C4-2B (cell line): ENCODE data around the gene ZNF579.

Experiments used
- H3K27ac ChIP-seq: fragments of 450-650 bp; 2 replicates; pipeline ENCODE4 v1.5.1; 2017
- ZFX ChIP-seq: fragments of 450-650 bp; IDR thresholded peaks from 2 replicates; pipeline ENCODE4 v1.6.1; 2017
- TF ChIP-seq, protein P1 (sequence below): fragments of 450-650 bp; conservative IDR thresholded peaks from 2 replicates; pipeline ENCODE4 v1.5.1; 2017; ENCODE audit warnings: mild to moderate bottlenecking

Gene ZNF579

DNA sequence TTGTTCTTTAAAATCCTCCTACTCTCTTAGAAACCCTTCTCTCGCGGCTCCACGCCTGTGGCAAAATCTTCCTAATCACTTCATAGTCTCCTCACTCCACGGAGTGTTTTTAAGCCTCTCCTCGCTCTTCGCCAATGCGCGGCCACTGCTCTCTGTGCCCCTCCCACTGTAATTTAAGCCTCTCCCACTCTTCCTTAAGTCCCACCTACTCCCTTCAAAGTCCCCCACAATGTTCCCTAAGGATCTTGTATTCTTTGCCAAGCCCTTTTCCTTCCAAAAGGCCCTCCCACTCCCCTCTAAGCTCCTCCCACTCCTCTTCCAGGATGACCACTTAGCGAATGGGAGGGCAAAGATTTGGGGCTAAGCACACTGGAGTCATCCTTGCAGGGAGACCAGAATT, 17.4 kb upstream of the ZNF579 start:
- H3K27ac ChIP-seq = no peak overlapping the region
- no peak for TF ChIP-seq ZFX
- TF ChIP-seq, protein P1, sequence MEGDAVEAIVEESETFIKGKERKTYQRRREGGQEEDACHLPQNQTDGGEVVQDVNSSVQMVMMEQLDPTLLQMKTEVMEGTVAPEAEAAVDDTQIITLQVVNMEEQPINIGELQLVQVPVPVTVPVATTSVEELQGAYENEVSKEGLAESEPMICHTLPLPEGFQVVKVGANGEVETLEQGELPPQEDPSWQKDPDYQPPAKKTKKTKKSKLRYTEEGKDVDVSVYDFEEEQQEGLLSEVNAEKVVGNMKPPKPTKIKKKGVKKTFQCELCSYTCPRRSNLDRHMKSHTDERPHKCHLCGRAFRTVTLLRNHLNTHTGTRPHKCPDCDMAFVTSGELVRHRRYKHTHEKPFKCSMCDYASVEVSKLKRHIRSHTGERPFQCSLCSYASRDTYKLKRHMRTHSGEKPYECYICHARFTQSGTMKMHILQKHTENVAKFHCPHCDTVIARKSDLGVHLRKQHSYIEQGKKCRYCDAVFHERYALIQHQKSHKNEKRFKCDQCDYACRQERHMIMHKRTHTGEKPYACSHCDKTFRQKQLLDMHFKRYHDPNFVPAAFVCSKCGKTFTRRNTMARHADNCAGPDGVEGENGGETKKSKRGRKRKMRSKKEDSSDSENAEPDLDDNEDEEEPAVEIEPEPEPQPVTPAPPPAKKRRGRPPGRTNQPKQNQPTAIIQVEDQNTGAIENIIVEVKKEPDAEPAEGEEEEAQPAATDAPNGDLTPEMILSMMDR = no peak

DNA sequence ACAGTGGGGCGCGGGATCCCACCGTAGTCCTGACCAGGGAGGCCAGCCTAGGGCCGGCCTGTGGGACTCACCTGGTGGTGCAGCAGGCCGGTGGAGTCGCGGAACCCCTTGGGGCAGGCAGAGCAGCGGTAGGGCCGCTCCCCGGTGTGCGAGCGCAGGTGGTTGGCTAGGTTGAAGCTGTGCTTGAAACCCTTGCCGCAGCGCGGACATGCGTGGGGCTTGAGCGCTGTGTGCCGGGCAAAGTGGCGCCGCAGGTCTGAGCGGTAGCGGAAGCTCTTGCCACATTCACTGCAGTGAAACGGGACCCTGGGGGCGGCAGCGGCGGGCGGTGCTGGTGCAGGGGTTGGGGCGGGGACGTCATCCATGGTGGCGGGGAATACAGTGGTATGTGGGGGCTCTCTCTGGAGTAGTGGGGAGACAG, 16.9 kb upstream of the ZNF579 start:
- no peak overlapping the region for H3K27ac ChIP-seq
- TF ChIP-seq ZFX = no peak
- TF ChIP-seq, protein P1 = no peak

DNA sequence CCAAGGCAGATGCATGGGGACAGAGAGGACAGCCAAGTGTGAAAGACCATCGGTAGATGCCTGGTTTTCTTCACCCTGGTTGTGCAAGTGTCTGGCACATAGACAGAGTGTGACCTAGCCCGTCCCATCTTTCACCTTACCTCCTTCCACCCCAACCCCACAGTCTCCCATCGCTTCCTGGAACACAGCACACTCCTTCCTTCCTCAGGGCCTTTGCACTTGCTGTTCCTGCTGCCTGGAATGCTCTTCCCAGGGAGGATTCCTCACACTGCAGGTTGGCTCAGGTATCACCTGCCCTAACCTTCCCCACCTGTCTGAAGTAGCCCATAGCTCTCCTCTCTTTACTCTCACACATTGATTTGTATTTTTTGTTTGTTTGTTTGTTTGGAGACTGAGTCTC, 15.7 kb upstream of the ZNF579 start:
- TF ChIP-seq, protein P1 = no peak
- TF ChIP-seq ZFX = no peak
- no peak overlapping the region for H3K27ac ChIP-seq

DNA sequence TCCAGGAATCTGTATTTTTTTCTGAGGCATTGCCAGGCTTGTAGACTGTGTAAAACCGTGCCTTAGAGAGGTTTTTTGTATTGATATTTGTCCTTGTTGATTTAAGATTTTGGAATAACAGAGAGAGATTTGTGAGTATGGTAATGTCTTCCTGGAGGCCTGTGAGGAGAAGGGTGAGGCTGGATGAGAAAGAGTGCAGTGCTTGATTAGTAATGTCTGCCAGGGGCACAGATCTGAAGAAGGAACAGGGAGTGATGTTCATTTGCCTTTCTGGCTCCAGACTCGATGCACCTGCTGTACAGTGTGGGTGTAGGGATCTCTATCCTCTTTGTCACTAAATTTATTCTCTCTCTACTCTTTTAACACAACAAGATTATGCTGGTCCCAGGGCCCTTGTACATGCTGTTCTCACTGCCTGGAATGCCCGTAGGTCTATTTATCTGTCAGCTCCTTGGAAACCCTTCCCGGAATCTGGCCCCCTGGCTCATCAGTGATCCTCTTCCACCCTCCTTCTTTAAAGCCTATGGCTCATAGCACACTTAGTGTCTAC, 14.4 kb upstream of the ZNF579 start:
- TF ChIP-seq, protein P1 = no peak
- TF ChIP-seq ZFX = no peak
- H3K27ac ChIP-seq = no peak overlapping the region

DNA sequence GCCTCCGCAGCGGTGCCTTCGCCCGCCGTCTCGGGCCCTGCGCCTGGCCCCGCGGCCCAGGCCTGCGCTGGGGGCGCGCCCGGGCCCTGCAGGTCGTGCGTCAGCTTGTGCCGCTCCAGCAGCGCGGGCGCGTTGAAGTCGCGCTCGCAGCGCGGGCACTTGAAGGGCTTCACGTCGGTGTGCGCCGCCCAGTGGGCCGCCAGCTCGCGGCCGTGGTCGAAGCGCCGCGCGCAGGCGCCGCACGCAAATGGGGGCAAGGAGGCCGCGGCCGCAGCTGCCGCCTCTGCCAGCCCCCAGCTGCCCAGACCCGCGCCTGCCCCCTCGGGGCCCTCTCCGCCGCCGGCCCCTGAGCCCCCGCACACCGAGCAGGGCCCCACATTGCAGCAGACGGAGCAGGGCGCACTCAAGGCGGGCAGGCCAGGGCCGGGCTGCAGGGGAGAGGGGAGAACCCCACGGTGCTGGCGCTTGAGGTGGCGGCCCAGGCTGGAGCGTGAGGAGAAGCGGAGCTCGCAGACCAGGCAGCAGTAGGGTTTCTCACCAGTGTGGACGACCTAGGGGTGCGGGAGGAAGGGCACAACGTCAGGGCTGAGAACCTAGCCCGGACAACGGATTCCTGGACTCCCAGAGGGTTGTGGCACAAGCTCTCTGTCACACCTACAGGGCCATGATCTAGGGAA, 12.6 kb upstream of the ZNF579 start:
- H3K27ac ChIP-seq = no peak overlapping the region
- no peak for TF ChIP-seq ZFX
- TF ChIP-seq, protein P1 = no peak

DNA sequence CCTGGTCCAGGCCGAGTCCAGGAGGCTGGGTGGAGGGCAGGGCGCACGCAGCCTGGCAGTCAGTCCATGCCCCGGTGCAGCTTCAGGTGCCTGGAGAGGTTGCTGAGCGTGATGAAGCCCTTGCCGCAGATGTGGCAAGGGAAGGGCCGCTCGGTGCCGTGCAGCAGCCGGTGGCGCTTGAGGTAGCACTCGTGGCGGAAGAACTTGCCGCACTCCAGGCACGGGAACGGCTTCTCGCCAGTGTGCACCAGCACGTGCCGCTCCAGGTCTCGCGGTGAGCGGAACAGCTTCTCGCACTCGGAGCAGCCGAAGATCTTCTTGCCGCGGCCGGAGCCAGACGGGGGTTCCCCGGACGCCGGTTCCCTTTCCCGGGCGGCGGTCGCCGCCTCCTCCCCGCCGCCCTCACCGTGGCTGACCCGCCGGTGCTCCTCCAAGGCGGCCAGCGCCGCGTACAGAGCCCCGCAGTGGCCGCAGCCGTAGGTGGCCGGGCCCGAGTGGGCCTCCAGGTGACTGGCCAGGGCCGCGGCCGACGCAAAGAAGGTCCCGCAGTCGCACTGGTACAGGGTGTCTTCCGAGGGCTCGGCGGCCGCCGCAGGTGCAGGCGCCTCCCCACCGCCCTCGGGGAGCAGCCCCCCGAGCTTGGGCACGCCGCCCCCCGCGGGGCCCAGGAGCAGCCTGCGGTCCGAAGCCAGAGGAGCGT, 11.9 kb upstream of the ZNF579 start:
- H3K27ac ChIP-seq = no peak overlapping the region
- no peak for TF ChIP-seq ZFX
- TF ChIP-seq, protein P1 = no peak

DNA sequence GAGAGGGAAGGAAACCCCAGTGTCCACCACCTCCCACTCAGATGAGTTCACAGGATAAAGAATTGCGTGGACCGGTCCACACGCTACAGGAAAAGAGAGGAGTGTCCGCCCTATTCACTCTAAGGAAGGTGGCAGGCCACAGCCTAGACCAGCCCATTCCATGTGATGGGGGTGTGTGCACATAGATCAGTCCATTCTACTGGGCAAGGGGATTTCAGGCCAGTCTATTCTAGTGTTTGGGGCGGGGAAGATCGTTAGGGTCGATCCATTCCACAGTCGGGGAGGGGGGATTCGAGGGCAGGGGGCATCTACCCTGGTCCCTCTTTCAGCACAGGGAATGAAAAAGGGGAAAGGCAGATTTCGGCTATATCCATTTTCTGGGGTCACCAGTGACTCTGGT, 10.9 kb upstream of the ZNF579 start:
- H3K27ac ChIP-seq = no peak overlapping the region
- no peak for TF ChIP-seq ZFX
- TF ChIP-seq, protein P1 = no peak
